NCI-H1092 (cell line): ENCODE measurements around the gene BMP8A.
"Not testable (repeated sequence)": the region's sequence is repeated elsewhere in the genome, so short reads cannot be mapped to it uniquely, and the experiment has no call there.

Source experiments
- DNase-seq: peaks from one replicate; lab custom pipeline; 2025; lab: John Stamatoyannopoulos, UW

BMP8A gene

GRCh38 chr1:39507230-39507928 lies 15.9 kb downstream of the BMP8A start:
- no peak for DNase-seq

DNA sequence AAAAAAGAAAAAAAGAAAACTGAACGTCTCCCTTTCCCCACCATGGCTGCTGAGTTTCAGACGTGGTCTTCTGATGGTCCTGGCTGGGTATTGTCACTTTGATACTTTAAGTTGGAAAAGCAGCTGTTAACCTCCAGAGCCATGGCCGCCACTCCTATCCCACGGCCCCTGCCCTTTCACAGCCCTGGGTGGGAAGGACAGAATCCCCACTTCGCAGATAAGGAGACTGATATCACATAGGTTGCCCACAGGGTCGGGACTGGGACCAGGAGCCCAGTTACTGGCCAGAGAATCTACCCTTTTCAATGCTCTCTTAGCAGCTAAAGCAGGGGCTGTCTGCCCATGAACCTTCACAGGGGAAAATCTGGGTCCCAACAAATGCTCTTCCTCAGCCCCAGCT lies 16.8 kb downstream of the BMP8A start:
- DNase-seq, result no peak

- no peak for DNase-seq
Observed at GRCh38 chr1:39508857-39509305, 17.4 kb downstream of the BMP8A start.

GRCh38 chr1:39509360-39510009 lies 18.0 kb downstream of the BMP8A start:
- DNase-seq, result no peak

DNA sequence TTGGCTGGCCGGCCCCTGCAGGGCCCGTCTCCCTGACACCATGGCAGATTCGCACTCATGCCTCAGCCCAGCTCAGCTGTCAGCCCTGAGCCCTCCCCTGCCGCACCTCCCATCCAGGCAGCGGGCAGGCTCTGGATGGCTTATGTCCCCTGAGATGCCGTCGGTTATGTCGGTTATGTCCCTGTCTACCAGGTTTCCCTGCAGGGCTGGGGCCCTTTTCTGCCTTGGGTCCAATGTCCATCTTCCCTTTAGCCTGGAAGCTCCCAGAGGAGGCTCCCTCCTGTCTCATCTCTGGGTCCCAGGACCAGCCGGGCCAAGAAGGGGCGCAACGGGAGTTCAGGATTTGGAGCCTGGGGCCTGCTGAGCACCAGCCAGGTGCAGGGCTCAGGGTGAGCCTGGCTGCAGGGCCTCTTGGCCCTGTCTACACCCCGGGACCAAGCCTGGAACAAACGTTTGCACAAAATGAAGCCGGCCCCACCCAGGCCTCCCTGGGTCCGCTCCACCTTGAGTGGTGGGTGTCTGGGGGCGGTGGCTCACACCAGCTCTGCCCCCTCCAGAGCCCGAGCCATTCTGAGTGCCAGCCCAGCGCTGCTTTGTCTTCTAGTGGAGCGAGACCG lies 19.2 kb downstream of the BMP8A start:
- not testable (repeated sequence) for DNase-seq

DNA sequence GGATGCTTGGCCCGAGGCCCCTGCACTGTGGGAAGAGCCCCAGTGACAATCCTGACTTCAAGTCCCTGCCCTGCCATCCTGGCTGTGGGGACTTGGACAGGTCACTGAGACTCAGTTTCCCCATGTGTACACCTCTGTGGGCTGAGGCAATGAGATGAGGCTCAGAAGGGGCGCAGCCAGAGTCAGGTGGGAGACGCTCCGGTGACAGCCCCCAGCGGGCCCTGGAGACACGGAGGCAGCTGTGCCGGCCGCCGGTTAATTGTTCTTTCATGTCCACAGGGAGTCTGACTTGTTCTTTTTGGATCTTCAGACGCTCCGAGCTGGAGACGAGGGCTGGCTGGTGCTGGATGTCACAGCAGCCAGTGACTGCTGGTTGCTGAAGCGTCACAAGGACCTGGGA lies 20.0 kb downstream of the BMP8A start:
- not testable (repeated sequence) for DNase-seq

DNA sequence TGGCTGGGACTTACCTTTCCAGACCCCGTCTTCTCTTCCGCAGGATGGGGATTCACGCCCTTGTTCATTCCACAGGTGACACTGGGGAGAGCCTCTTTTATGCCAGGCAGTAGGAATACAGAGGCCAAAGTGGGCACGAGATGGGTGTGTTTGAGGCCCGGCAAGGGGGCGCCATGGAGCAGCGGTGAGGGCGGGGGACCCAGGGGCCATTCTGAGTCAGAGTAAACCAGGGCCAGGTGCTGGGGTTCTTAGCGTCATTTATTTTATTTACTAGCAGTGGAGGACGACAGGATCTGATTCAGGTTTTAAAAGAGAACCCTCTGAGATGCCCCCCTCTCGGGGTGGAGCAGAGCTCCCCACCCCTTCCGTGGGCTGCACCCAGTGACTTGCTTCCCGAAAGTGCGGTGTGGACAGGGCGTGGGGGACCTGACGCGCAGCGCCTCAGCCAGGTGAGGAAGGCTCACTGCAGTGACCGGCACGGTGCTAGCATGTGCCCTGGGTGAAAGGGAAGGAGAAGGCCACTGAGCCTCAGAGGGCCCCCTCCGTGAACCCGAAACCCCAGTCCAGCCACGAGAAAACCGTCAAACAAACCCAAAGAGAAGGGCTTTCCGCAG lies 20.9 kb downstream of the BMP8A start:
- DNase-seq, result not testable (repeated sequence)

DNA sequence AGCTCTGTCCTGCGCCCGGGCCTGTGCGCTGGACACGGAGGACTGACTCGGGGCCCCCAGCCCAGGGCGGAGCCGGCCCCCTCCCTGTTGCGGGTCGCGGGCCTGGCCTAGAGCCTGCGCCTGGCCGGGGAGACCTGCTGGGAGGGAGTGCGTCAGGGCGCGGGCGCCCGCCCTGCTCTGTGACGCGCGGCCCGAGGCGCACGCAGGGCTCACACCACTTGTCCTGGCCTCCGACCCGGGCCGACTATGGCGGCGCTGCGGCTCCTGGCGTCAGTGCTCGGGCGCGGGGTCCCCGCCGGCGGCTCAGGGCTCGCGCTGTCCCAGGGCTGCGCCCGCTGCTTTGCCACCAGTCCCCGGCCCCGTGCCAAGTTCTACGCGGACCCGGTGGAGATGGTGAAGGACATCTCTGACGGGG lies 23.3 kb downstream of the BMP8A start:
- not testable (repeated sequence) for DNase-seq

- DNase-seq, result not testable (repeated sequence)
Observed at GRCh38 chr1:39515131-39516086, 24.0 kb downstream of the BMP8A start.

GRCh38 chr1:39516841-39517240 lies 25.4 kb downstream of the BMP8A start:
- DNase-seq, result not testable (repeated sequence)

- DNase-seq, result not testable (repeated sequence)
Observed at GRCh38 chr1:39517936-39518335, 26.5 kb downstream of the BMP8A start.

DNA sequence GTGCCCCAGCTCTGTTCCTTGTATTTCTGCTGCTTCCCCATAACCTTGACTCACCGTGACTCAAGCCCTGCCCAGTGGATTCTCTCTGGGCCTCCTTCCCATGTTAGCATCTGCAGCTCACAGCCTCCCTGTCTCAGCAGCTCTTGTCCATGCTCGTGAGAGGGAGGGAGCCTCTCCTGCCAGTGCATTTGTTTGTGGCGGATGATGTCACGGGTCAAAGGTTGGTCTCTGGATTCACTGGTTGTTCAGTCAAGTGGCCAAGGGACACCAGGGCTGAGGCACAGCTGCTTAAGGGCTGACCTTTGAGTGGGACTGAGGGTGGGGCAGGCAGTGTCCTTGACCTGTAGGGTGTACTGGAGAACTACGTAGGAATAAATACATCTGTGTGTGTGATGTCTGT lies 27.9 kb downstream of the BMP8A start:
- DNase-seq, result not testable (repeated sequence)

- not testable (repeated sequence) for DNase-seq
Observed at GRCh38 chr1:39522221-39522620, 30.8 kb downstream of the BMP8A start.

DNA sequence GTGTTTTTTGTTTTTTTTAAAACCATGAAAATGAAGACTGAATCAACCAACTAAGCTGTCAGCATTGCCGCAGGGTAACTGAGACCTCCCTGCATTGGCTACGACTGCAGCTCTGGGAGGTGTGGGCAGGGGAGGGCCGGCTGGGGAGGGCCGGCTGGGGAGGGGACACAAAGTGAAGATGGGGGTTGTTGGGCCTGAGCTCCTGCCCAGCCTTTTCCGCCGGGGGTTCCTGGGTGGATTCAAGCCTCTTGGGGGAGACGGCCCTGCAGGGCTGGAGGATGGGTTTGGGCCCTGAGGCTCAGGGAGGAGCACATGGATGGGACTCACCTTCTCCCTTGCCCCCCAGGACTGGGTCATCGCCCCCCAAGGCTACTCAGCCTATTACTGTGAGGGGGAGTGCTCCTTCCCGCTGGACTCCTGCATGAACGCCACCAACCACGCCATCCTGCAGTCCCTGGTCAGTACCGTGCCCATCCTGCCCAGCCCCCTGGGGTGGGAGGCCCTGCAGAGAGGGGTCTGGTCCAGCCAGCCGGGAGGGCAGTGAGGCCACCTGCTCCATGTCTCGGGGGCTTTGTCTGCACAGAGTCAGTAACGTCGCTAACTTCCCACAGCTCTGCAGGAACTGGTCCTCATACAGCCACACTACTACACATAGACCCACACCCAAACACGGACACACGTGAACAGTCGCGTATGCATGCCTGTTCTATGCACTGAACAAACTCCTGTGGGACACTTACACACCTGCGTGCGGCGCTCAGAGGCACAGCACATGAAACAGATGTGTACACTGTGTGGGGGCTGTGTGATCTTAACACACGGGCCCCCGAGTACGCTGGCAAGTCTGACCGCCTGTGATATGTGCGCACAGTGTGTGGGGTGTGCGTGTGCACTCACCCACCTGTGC lies 31.5 kb downstream of the BMP8A start:
- no peak for DNase-seq

DNA sequence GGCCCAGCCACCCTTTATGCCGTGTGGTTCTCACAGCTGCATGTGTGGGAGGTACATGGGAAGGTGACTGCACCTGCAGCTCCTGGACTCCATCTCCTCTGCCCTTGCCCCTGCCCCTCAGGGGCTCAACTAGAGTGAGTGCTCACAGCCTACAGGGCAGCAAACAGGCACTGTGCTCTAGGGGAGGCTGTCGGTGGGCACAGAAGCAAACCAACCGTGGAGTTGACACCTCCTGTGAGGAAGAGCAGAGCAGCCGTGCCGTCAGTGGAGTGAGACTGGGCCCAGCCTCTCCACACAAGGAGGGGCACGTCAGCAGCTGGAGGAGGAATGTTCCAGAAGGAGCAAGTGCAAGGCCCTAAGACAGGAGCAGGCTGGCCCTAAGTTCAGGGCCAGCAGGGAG lies 32.7 kb downstream of the BMP8A start:
- no peak for DNase-seq

DNA sequence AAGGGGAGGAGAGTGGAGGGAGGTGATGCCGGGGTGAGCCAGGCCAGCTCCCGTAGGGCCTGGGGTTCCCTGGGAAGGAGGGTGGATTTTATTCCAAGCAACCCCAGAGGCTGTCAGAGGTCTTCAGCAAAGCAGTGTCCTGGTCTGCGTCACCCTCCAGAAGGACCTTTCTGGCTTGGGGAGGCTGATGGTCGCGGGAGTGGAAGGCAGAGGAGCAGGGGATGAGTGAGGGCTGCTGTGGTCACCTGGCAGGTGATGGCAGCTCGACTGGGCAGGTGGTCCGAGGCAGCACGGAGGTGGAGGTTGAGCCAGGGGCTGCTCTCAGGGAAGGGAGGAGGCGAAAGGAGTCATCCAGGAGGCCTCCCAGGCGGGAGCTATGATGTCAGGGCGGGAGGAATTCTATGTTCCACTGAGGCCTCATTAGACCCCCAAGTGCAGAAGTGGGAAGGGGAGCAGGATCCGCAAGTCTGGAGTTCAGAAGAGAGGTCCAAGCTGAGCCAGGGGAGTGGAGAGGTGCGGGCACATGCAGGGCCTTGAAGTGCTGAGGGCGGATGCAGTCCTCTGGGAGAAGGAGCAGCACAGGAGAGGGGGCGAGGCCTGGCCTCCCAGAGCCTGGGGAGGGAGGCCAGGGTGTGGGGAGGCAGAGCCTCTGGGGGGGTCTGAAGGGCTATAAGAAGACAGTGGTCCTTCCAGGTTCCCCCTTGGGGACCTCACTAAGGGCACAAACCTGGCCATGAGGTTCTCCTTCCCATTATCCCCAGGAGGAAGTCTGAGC lies 33.3 kb downstream of the BMP8A start:
- DNase-seq, result no peak

- no peak for DNase-seq
Observed at GRCh38 chr1:39525366-39526165, 34.1 kb downstream of the BMP8A start.

- DNase-seq, result no peak
Observed at GRCh38 chr1:39526466-39527189, 35.2 kb downstream of the BMP8A start.
